Gastroesophageal sphincter (tissue), 3 donors: ENCODE results near the gene KRT78.

ENCODE experiments used
- CTCF ChIP-seq, 4 experiments: fragments of 200-600 bp in 2 of 4; fragments of 450-650 bp in 2 of 4; sonication (generic) in 1 of 4; IDR thresholded peaks; one replicate each; pipeline ENCODE4 v1.5.1; 2017 to 2019; ENCODE audit warnings: antibody characterized with exemption in 4 of 4, mild to moderate bottlenecking in 2 of 4, moderate library complexity in 2 of 4
- POLR2AphosphoS5 ChIP-seq: sonication (generic); formaldehyde crosslinking; IDR thresholded peaks from one replicate; pipeline ENCODE4 v1.6.1; 2017; ENCODE audit warnings: antibody characterized with exemption

GRCh38 chr12:52794479-52795331, 54.1 kb downstream of the KRT78 start:
- TF ChIP-seq CTCF (IDR thresholded peaks at IDR 0.05) (no peak), POLR2AphosphoS5 (no peak)
